NCI-H2227 (cell line): Measurements from ENCODE around the gene BLOC1S5.
A peak's percentile ranks its signal among the peaks of the same experiment; 100 is the strongest.
"Not testable (repeated sequence)": the region's sequence is repeated elsewhere in the genome, so short reads cannot be mapped to it uniquely, and the experiment has no call there.

Experiments used
- DNase-seq: peaks from one replicate; lab custom pipeline; 2025; ENCODE audit not compliant: unreplicated experiment; lab: John Stamatoyannopoulos, UW

The BLOC1S5 gene

DNA sequence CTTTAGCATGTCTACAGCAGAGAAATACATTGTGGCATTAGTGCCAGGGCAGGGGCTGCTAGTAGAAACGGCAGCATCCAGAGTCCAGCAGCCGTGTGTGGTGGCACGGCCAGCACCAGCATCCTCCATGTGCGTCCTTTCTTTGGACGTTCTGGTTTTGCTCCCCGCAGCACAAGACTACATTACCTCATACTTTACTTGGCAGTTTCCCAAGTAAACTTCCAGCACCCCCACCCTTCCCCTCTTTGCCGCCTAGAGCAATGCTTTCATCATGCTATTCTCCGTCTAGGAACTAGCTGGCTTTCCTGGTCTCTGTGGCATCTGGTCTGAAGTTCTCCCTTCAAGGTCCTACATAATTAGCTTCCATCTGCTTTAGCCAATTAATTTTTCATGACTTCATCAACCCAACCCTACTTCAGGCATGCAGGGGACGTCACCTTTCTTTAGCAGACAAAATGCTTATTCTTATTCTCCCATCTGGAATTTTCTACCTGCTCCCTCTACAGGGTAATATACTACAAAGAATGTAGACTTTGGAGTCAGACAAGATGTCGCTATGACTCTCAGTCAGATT lies 67.6 kb downstream of the BLOC1S5 start:
- no peak for DNase-seq

DNA sequence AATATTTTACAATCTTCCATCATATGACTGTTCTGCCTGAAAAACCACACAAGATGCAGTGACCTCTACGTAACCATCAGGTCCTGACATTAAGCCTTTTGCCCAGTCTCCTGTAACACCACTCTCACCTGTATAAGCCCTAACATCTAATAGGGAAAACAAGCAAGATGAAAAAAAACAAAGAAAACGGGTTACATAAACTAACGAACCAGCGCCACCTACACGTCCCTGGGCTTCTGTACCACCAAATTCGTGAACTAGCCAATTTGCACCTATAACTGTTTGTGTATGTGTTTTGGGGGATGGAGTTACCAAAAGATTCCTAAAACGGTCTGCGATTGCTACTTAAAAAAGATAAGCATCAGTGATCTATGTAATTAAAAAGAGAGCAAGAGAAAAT lies 70.2 kb downstream of the BLOC1S5 start:
- DNase-seq: no peak

DNA sequence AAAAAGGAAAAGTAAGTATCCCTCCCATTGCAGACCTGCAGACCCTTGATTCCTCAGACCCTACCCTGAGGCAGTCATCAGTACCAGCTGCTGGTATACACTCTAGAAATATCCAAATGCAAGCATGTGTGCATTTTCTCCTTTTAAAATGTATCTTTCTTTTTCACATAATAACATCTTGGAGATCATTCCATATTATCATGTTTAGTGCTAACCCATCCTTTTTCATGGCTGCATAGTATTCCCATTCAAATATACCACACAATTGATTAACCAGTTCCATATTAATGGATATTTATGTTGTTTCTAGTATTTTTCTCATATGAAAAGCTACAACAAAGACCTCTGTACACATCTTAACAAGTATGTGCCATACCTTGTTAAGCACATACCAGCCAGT lies 70.8 kb downstream of the BLOC1S5 start:
- DNase-seq: no peak

DNA sequence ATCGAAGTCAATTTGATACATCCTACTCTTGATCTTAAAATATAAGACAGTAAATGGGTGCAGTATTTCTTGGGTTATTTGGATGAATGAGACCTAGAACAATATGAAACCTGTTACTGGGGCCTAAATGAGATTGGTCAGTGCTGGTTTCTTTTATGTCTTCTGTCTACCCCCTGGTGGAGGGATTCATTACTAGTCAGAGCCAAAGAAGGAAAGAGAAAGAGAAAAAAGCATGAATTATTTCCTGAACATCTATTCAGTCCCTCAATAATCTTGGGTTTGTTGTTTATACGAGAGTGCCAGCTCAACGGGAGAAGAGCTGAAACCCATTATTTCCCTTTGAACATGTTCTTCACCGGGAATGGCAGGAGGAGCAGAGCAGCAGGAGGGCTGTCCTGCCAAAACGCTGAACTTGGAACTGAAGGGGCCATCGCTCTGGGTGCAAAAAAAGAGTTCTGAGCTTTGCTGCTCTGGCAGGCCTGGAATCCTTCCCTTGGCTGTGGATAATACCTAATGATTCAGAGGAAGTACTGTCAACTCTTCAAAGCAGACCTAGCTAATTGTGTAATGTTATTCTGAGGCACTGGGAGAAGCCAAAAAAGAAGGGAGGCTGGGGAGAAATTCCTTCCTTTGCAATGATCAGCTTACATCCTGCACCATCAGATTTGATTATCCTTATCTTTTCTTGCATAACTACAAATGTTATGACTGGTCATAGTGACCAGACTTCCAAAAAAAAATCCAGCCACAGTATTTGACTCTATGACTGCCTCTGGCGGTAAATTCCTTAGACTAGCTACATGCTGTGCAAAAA lies 72.0 kb downstream of the BLOC1S5 start:
- DNase-seq: peak; percentile 48

DNA sequence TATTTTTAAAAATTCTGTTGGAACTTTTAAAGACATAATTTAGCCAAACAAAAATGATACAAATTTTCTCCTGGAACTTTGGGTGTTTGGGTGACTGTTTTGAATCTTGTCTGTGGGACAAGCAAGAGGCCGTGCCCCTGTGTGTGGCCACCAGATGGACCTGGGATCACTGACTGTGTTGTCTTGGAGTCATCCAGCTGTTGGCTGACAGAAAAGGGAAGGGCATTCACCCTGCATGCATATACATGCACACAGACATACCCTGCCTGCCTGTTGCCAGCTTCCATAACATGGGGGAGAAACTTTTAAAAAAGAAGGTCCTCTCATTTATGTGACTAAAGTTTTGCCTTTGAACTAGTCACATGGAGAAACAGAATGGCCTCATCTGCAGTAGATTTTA lies 72.7 kb downstream of the BLOC1S5 start:
- no peak for DNase-seq

DNA sequence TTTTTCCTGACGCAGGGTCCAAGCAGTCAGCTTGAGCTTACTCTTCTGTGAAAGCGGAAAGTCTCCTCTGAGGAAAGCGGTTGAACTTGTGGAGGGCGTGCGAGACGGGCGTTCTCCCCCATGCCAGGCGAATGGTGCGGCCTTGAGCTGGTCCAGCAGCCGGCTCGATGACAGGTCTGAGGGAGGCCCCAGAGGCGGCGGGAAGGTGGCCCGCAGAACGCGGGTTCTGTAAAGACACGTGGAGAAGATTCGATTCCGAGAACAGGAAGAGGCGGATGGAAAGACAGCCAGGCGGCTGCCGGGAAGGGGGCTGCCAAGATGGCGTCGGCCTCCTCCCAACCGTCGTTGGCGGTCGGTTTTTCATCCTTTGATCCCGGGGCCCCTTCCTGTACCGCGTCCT lies 78.0 kb downstream of the BLOC1S5 start:
- DNase-seq: no peak

DNA sequence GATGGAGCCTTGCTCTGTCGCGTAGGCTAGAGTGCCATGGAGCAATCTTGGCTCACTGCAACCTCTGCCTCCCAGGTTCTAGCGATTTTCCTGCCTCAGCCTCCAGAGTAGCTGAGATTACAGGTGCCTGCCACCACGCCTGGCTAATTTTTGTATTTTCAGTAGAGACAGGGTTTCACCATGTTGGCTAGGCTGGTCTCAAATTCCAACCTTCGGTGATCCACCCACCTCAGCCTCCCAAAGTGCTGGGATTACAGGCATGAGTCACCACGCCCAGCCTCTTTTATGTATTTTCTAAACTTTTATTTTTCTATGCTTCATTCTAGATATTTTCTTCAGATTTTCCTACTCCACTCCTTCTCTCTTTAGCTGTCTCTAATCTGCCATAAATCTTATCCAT lies 80.2 kb downstream of the BLOC1S5 start:
- not testable (repeated sequence) for DNase-seq

DNA sequence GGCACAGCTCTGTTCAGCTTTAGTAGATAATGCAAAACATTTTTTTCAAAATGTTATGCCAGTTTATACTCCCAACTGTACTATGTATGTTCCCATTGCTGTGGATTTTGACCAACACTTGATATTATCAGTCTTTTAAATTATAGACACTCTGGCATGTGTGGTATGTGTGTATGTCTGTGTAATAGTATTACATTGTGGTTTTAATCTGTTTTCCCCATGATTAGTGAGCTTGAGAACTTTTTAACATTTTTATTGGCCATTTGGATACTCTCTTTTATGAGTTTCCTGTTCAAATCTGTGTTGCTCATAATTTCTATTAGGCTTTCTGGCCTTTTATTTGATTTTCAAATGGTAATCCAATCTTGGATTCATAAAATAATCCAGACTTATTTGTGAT lies 84.4 kb downstream of the BLOC1S5 start:
- DNase-seq: no peak

DNA sequence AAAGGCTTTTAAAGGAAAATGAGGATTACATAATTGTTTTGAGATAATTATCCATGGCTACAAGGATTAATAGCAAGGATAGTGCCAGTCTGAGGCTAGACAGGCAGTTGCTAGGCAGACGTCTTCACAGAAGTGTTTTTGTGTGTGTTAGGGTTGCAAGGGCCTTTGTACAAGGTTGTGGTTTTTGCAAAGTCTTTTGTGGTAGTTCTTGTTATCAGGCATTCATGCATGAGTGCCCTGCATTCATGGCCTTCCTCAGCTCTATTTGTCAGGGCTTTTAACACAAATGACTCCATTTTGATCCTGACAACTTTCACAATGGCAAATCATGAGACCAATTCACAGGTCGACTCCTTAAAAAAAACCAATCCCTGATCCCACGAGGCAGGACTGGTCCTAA lies 85.5 kb downstream of the BLOC1S5 start:
- DNase-seq: no peak

DNA sequence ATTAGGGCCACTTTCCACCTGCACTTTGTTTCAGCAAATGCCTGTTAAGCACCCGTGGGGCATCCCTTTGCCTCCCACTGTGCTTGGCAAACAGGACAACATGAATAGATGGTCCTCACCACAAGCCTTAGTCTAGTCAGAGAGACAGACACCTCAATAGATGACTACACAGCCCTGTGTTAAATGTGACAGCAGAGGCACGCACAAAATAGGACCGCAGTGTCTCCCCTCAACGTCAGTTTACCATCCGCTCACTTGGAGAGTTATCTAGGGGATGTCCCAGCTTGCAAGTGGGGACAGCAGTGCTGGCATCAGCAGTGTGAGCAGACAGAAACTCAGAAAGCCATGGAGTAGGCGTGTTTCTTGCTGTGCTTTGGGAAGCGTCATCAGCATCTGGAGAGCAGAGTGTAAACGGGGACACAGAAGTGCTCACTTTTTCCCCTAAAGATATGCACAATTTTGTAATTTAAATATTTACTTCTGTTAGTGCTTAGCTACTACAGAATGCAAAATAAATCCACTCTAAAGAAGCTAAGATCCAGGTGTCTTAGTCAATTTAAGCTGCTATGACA lies 87.6 kb downstream of the BLOC1S5 start:
- no peak for DNase-seq

DNA sequence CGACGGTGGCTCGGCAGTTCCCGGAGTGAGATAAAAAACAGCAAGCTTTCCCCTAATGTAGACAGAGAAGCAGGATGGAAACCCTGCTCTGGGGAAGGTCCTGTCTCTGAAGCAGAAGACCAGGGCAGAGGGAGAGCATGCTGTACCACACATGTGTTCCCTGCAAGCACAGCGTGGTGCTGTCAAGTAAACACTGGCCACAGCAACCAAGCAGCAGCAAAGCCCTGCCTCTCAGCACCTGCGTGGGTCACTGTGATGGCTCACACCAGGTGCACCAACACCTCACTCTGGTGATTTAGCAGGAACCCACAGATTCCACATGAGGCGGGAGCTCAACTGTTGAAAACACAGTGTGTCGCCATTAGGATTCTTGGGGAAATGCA lies 88.4 kb downstream of the BLOC1S5 start:
- no peak for DNase-seq

DNA sequence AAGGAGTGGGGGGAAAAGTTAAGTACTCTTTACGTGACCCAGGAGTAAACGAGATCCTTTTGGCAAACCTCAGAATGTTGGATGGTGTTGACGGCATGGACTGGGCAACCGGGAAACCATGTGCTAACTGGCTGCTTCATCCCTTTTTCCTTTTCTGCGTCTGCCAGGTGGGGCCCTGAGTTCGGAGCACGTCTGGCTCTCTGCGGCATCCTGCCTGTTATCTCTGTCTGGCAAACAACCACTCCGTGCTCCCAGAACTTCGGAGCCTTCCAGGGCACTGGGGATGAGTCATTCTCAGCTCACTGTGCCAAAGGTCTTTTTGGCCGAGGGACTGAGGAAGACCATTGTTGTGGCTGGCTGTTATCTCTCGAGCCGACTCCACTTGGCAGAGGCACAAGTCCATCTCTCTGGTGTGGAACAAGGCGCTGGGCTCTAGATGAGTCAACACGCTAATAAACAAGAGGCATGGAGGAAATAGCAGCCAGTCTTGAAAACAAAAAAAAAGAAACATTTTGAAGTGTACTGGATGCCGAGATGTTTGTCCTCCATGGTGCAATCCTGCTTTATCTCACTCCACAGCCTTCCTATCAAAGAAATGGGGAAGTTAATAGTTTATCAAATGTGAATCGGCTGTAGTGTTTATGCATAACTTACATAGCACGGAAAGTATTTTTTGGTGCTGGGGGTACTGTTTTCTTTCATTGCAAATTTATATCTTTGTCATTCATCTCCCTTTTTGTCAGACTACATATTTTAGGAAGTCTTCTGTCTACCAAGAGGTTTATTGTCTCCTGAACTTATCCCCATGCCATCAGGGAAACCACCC lies 89.0 kb downstream of the BLOC1S5 start:
- DNase-seq: no peak

DNA sequence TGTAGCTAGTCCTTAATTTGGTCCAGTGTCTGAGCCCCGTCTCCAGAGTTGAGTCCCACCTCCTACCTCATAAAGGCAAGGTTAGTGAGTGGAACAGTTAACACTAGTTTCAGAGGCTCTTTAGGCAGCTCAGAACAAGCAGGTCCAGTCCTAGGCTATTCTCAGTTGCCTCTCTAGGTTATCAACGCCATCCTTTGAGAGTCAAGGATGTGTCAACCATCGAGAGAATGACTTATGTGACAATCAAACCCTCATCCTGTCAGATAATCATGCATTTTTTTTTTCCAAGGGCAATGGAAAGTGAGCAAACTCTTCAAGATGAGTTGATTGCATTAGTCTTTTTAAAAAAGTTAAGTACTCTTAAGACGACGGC lies 89.6 kb downstream of the BLOC1S5 start:
- DNase-seq: no peak

DNA sequence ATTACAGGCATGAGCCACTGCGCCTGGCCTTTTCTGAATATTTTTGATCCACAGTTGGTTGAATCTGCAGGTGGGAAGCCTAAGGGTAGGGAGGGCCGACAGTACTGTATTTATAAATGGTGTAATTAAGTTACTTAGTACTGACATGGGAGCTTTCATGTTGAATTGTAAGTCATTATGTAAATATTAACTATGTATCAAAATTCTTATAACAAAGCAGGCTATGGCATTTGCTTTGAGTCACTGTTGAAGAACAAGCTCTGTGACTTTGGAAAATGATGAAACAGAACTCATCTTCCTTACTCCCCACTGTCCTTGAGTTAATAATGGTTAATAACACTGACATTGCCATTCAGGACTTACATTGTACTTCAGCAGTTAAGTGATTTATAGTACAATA lies 90.6 kb downstream of the BLOC1S5 start:
- no peak for DNase-seq

DNA sequence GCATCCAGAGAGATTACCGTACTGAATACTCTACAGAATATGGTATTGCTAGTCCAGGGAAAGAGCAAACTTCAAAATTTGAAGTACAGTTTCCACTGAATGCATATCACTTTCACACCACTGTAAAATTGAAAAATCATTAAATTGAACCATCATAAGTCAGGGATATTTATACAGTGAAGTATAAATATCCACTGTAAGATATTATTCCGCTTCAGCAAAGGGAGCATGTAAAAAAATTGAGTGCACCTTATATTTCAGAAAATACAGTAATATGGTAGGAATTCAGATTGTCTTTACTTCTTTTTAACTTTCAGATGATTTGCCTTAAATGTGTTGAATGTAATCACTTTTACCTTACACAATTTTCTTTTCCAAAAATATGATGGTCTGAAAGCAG lies 92.7 kb downstream of the BLOC1S5 start:
- no peak for DNase-seq

DNA sequence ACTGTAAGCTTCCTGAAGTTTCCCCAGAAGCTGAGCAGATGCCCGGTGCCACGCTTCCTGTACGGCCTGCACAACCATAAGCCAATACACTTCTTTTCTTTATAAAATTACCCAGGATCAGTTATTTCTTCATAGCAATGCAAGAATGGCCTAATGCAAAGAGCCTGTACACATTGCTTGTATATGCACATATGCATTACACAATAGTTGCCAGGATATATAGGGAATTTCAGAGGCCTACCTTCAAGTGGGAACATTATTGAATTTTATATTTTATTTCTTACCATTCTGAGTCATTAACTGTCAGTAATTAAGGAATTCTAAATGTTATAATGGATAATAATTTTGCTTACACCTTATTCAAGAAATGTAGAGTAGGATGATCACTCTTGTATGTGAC lies 93.6 kb downstream of the BLOC1S5 start:
- DNase-seq: no peak
